ENCODE data around the gene KCNS1. TPM values are rescaled to one million over a fixed set of nuclear protein-coding genes. Genes with fewer than 3 reads are reported as not detected.

The KCNS1 gene
- total and polyA plus RNA-seq, 2 experiments from 2014 or later, result 0.37 to 3.2 TPM

DNA sequence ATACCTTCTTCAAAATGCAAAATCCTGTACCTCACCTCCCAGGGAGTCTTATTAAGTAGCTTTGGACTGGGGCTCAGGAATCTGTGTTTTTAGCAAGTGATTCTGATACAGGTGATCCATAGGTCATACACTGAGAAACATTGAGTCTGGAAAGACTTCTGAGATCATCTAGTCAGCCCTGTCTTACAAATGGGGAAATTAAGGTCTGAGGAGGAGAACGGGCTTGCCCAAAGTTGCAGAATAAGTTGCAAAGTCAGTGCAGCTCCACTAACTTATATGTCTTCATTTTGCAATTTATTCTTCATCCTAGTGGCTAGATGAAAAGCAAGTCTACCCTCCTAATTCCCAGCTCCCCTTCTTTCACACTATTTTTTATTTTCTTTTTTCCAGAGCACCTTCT, 28.9 kb downstream of the KCNS1 start:
- H3K9me2 ChIP-seq (ENCODE audit: insufficient read depth), result no peaks in the 10 kb centered on the region
- peaks cover 9% of the 10 kb centered on the region for H4K20me1 ChIP-seq (replicated peaks; ENCODE audit: insufficient read depth)
- H3K4me3 ChIP-seq, result no peak overlapping the region
- no peaks in the 10 kb centered on the region for H3K27me3 ChIP-seq (ENCODE audit: insufficient read depth)
- Mint-ChIP-seq H3K27me3 (ENCODE audit: insufficient read depth, low read depth, poor library complexity) (no peaks in the 10 kb centered on the region), H3K27ac (no peak overlapping the region), H3K4me3 (no peak overlapping the region), H3K36me3 (ENCODE audit: low read depth) (peaks cover 9% of the 10 kb centered on the region), H3K4me1 (peaks cover 13% of the 10 kb centered on the region), H3K9me3 (no peaks in the 10 kb centered on the region)
- H3K4me1 ChIP-seq (ENCODE audit: insufficient read depth), result peaks cover 14% of the 10 kb centered on the region
- H3K4me2 ChIP-seq, result no peak overlapping the region
- ATAC-seq, result no peak
- DNase-seq (ENCODE audit: low spot score), result no peak
- H3K79me2 ChIP-seq (replicated peaks; ENCODE audit: insufficient read depth), result 0 out of 2 replicates have a peak, but pooled peaks cover 4% of the 10 kb centered on the region
- TF ChIP-seq POLR2AphosphoS5 (IDR thresholded peaks at IDR 0.05; ENCODE audit: low read depth) (no peak), NANOG (IDR thresholded peaks at IDR 0.05; ENCODE audit: borderline replicate concordance) (no peak), EZH2 (IDR thresholded peaks at IDR 0.05; ENCODE audit: low read depth, unreplicated experiment) (no peak), ZNF114 (CRISPR knock-in tag; IDR thresholded peaks at IDR 0.05) (no peak), STAT1 (IDR thresholded peaks at IDR 0.05; ENCODE audit: unreplicated experiment) (no peak), ZNF331 (CRISPR knock-in tag; IDR thresholded peaks at IDR 0.05; ENCODE audit: low read depth) (no peak), CREB1 (CRISPR knock-in tag; IDR thresholded peaks at IDR 0.05; ENCODE audit: low read depth) (no peak)
- TF ChIP-seq, protein P1, sequence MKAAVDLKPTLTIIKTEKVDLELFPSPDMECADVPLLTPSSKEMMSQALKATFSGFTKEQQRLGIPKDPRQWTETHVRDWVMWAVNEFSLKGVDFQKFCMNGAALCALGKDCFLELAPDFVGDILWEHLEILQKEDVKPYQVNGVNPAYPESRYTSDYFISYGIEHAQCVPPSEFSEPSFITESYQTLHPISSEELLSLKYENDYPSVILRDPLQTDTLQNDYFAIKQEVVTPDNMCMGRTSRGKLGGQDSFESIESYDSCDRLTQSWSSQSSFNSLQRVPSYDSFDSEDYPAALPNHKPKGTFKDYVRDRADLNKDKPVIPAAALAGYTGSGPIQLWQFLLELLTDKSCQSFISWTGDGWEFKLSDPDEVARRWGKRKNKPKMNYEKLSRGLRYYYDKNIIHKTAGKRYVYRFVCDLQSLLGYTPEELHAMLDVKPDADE (IDR thresholded peaks at IDR 0.05), result no peak
- TF ChIP-seq, protein P2, sequence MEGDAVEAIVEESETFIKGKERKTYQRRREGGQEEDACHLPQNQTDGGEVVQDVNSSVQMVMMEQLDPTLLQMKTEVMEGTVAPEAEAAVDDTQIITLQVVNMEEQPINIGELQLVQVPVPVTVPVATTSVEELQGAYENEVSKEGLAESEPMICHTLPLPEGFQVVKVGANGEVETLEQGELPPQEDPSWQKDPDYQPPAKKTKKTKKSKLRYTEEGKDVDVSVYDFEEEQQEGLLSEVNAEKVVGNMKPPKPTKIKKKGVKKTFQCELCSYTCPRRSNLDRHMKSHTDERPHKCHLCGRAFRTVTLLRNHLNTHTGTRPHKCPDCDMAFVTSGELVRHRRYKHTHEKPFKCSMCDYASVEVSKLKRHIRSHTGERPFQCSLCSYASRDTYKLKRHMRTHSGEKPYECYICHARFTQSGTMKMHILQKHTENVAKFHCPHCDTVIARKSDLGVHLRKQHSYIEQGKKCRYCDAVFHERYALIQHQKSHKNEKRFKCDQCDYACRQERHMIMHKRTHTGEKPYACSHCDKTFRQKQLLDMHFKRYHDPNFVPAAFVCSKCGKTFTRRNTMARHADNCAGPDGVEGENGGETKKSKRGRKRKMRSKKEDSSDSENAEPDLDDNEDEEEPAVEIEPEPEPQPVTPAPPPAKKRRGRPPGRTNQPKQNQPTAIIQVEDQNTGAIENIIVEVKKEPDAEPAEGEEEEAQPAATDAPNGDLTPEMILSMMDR (conservative IDR thresholded peaks at IDR 0.05; ENCODE audit: low read depth in 2 of 2), result no peak
- TF ChIP-seq, protein P3, sequence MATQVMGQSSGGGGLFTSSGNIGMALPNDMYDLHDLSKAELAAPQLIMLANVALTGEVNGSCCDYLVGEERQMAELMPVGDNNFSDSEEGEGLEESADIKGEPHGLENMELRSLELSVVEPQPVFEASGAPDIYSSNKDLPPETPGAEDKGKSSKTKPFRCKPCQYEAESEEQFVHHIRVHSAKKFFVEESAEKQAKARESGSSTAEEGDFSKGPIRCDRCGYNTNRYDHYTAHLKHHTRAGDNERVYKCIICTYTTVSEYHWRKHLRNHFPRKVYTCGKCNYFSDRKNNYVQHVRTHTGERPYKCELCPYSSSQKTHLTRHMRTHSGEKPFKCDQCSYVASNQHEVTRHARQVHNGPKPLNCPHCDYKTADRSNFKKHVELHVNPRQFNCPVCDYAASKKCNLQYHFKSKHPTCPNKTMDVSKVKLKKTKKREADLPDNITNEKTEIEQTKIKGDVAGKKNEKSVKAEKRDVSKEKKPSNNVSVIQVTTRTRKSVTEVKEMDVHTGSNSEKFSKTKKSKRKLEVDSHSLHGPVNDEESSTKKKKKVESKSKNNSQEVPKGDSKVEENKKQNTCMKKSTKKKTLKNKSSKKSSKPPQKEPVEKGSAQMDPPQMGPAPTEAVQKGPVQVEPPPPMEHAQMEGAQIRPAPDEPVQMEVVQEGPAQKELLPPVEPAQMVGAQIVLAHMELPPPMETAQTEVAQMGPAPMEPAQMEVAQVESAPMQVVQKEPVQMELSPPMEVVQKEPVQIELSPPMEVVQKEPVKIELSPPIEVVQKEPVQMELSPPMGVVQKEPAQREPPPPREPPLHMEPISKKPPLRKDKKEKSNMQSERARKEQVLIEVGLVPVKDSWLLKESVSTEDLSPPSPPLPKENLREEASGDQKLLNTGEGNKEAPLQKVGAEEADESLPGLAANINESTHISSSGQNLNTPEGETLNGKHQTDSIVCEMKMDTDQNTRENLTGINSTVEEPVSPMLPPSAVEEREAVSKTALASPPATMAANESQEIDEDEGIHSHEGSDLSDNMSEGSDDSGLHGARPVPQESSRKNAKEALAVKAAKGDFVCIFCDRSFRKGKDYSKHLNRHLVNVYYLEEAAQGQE (IDR thresholded peaks at IDR 0.05; ENCODE audit: unreplicated experiment), result no peak
- no peaks in the 10 kb centered on the region for H3F3A ChIP-seq (replicated peaks; ENCODE audit: low read depth)
- H3K36me3 ChIP-seq (ENCODE audit: insufficient read depth), result no peaks in the 10 kb centered on the region
- H2AFZ ChIP-seq, result no peak overlapping the region
- no peak overlapping the region for H3K27ac ChIP-seq (ENCODE audit: low read depth)

All from GM23338 (cell line).